Loucy (cell line): ENCODE measurements around the gene LIPT2.

Experiments used
- CTCF ChIP-seq: fragments of 200-600 bp; sonication (generic); conservative IDR thresholded peaks from 2 replicates; pipeline ENCODE4 v1.5.1; 2014; ENCODE audit warnings: mild to moderate bottlenecking, antibody characterized with exemption, low read length
- EZH2phosphoT487 ChIP-seq: fragments of 200-600 bp; IDR thresholded peaks from 2 replicates; pipeline ENCODE4 v1.6.1; 2018; ENCODE audit warnings: antibody characterized with exemption, mild to moderate bottlenecking, moderate library complexity, borderline replicate concordance

GRCh38 chr11:74524978-74525377, 31.5 kb upstream of the LIPT2 start:
- no peak for TF ChIP-seq CTCF
- no peak for TF ChIP-seq EZH2phosphoT487
